Measurements from ENCODE around the gene VKORC1L1.
"Not testable (repeated sequence)": the region's sequence is repeated elsewhere in the genome, so short reads cannot be mapped to it uniquely, and the experiment has no call there.

Gene VKORC1L1

DNA sequence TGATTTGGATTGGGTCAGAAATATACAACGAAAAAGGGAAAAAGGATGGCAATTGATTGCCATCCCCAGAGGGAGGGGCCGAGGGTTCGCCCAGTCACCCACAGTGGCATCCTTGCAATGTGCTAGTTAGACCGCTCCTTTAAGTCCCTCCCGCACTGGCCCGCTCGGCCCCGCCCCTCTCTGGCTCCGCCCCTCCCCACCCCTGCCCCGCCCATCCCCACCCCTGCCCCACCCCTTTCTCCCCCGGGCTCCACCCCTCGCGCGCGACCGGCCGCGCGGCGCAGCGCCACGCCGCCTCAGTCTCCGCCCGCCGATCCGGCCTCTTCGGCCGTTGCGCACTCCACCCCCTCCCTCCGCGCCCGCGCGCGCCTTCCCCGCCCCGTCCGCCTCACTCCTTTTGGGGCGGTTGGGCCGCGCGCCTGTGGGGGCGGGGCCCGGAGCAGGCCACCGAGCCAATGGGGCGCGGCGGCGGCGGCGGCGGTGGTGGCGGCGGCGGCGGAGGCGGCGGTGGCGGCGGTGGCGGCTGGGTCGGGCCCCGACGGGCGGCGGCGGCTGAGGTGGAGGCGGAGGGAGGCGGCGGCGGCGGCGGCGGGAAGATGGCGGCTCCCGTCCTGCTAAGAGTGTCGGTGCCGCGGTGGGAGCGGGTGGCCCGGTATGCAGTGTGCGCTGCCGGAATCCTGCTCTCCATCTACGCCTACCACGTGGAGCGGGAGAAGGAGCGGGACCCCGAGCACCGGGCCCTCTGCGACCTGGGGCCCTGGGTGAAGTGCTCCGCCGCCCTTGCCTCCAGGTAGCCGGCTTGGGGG lies at the start of gene VKORC1L1:
Gene VKORC1L1 (plus strand): TSS at position 299 of the 806 bp plus-strand sequence. CDS start 298 bp downstream, at position 597.
- DNase-seq = peak; percentile 86 to 94 (median 91)

DNA sequence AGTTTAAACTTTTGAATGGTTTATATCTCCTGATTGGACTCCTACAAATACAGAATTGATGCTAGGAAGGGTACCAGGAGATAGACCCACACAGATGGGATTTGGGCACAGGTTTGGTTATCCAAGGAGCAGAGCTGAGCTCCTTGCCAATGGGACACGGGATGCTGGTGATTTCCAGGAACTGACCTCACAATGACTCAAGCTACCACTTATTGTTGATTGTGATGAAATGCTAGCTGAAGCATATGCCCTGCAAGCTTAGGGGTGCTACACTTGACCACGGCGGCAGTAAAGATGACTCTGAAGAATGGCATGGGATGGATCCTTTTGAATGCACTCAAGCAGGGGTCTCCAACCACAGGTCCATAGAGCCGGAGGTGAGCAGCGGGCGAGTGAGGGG lies 45.5 kb upstream of the VKORC1L1 start:
- DNase-seq = no peak

DNA sequence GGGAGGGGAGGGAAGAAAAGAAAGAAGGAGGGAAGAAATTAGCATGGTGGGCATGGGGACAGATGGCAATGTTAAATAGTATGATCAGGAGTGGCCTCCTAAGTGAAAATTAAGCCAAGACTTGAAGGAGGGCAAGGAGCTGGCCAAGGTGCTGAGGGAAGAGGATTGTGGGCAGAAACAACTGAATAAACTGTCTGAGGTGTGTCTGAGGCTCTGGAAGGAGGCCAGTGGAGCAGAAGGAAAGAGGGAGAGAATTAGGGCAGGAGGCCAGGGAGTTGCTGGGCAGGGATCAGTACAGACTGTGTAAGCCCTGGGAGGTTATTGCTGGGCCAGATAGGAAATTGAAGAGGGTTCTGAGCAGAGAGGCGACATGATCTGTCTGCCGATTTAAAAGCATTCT lies 40.6 kb upstream of the VKORC1L1 start:
- DNase-seq = no peak

DNA sequence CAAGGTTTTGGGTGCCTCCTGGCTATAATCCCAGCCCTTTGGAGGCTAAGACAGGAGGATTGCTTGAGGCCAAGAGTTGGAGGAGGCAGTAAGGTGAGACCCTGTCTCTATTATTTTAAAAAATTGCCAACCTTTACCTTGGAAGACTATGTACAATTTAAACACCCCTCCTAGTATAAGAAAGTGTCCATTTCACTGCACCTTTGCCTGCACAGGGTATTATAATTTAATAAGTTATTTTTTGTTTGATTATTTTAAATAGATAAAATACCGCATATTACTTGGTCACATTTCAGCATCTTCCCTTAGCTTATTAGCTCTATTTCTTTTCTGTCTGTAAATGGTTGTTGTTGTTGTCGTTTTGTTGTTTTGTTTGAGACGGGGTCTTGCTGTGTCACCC lies 36.2 kb upstream of the VKORC1L1 start:
- DNase-seq = not testable (repeated sequence)

DNA sequence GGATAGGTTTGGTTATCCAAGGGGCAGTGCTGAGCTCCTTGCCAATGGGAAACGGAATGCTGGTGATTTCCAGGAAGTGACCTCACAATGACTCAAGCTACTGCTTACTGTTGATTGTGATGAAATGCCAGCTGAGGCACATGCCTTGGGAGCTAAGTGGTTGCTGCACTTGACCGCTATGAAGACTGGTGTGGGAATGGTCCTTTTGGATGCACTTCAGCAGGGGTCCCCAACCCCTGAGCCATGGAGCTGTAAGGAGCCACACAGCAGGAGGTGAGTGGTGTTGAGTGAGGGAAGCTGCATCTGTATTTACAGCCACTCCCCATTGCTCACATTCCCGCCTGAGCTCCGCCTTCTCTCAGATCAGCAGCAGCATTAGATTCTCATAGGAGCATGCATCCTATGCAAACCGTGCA lies 35.3 kb upstream of the VKORC1L1 start:
- not testable (repeated sequence) for DNase-seq

DNA sequence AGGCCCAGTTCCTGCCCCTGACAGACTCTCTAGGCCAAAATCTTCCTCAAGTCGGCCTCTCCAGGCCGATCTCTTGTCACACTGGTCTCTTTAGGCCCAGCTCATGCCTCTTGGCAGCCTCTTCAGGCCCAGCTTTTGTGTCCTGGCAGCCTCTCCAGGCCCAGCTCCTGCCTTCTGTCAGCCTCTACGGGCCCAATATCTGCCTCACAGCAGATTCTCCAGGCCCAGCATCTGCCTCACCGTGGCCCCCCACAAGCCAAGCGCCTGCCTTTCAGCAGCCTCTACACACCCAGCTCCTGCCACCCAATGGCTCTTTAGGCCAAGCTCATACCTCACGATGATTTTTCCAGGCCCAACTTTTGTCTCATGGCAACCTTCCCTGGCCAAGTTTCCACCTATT lies 33.0 kb upstream of the VKORC1L1 start:
- DNase-seq = no peak

DNA sequence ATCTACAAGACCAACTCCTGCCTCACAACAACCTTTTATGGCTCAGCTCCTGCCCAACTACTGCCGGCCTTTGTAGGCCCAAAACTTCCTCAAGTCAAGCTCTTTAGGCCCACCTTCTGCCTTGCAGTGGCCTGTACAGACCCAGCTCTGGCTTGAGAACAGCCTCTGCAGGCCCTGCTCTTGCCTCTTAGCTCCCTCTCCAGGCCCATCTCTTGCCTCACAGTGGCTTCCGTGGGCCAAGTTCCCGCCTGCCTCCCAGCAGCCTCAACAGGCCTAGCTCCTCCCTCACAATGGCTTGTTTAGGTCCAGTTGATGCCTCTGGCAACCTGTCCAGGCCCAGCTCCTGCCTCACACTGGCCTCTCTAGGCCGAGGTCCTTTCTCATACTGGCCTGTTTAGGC lies 32.4 kb upstream of the VKORC1L1 start:
- DNase-seq = no peak

DNA sequence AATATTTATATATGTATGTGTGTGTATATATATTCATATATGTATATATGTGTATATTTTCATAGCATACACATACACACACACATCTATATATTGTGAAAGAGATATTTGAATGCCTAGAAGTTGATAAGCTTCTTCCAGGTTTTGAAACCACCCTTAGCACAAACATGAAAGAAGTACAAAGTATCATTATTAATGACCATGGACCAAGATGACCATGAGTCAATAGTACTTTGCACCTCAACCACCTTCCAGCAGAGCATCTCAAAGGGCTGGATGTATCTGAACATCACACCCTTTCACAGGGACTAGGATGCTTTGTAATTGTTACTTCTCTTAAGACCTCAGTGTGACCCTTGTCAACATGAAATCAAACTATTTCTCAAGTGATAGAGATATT lies 29.3 kb upstream of the VKORC1L1 start:
- DNase-seq = not testable (repeated sequence)

DNA sequence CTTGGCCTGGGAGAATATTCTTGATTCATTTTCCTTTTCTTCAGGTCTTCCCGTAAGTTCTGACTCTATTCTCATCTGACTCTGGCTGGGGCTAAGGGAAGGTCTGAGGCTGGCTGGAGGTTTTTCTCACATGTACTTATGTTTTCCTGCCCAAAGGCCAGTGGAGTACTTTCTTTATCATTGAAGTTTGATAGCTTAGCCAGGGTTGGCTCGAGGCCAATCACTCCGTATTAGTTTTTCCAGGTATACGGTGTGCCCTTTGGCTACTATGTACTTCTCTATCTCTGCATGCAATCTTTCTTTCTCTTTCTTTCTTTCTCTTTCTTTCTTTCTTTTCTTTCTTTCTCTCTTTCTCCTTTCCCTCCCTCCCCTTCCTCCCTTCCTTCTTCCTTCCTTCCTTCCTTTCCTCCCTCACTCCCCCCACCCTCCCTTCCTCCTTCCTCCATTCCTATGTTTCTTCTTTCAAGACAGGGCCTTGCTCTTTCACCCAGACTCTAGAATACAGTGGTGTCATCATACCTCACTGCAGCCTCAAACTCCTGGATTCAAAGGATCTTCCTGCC lies 26.8 kb upstream of the VKORC1L1 start:
- DNase-seq = no peak

DNA sequence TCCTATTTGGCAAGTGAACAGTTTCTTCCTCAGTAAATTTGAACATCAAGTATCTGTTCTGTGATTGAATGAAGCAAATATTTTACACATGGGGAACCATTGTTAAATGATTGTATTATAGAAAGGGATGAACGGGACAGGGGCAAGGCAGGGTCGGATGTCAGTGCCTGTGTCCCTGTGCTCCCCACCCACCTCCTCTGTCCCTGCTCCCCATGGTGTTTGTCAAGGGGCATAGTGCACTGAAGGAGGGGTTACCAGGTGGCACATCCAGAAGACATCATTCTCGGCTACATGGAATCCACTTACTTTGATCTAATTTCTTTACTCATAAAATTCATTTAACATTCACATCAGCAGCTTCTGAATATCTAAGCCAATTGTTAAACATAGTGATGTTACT lies 19.4 kb upstream of the VKORC1L1 start:
- not testable (repeated sequence) for DNase-seq

DNA sequence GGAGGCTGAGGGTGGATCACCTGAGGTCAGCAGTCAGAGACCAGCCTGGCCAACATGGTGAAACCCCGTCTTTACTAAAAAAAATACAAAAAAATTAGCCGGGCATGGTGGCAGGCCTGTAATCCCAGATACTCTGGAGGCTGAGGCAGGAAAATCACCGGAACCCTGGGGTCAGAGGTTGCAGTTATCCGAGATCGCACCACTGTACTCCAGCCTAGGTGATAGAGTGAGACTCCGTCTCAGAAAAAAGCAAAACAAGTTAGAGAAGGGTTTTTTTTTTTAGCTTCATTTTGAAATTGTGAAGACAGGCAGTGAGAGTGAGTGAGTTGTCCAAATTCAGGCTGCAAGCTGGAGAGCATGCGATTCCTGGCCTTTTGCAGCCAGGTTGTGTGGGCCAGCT lies 19.0 kb upstream of the VKORC1L1 start:
- not testable (repeated sequence) for DNase-seq

DNA sequence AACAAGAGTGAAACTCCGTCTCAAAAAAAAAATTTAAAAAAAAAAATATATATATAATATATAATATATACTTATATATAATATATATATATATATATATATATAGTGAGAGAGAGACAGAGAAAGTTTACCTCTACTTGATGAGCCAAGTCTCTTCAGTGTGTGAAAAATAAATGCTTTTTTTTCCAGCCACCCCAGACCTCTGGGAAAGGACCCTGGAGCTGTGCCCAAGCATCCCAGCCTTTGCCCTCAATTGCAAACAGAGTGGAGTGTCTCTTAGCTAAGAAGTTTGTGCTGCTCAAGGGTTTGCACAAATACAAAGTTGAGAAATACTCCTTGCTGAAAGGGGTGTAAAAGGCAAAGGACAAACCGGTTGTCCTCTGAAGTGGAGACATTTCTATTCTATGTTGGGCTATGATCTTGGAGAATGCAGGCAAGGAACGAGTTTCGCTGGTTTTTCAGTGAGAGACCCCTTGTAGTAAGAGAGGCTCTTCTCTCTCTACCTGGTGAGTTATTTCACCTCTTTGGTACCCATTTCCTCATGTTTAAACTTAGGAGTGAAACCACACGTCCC lies 15.5 kb upstream of the VKORC1L1 start:
- DNase-seq = not testable (repeated sequence)

DNA sequence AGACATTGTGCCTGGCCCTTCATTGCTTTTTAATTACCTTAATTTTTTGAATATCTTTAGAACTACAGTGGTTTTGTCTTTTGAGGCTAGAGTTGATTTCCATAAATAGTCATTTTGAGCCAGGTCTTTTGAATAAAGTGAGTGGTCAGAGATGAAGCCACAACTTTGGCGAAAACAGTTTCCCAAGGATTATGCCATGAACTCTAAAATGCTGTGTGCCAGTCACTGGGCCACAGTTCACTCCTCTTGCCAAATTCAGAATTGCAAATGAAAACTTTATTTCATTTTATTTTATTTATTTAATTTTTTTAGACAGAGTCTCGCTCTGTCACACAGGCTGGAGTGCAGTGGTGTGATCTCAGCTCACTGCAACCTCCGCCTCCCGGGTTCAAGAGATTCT lies 14.2 kb upstream of the VKORC1L1 start:
- DNase-seq = not testable (repeated sequence)

DNA sequence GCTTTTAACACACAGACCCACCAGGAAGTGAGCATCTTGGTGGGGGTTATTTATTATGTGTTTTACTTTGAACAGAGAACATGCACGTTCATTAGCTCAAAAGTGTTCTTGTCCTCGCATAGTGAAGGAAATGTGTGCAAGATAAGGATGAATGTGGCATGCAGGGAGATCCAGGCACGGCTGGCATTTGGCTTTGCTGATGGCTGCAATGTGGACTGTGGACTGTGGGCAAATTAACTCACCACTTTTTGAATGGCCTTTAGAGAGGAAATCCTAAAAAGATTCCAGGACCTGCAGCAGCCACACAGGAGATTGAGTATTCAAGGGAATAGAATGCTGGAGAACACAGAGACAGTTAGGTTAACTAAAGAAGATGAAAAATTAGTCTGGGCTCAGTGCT lies 6.6 kb upstream of the VKORC1L1 start:
- not testable (repeated sequence) for DNase-seq

DNA sequence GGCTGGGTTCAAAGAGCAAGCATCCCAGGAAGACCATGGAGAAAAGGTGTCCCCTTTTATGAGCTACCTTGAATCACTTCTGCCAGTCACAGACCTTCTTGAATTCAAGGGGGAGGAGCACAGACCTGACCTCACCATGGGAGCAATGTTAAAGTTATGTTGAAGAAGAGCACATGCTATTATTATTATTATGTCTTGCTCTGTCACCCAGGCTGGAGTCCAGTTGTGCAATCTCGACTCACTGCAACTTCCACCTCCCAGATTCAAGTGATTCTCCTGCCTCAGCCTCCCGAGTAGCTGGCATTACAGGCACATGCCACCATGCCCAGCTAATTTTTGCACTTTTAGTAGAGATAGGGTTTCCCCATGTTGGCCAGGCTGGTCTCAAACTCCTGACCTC lies 5.2 kb upstream of the VKORC1L1 start:
- not testable (repeated sequence) for DNase-seq

DNA sequence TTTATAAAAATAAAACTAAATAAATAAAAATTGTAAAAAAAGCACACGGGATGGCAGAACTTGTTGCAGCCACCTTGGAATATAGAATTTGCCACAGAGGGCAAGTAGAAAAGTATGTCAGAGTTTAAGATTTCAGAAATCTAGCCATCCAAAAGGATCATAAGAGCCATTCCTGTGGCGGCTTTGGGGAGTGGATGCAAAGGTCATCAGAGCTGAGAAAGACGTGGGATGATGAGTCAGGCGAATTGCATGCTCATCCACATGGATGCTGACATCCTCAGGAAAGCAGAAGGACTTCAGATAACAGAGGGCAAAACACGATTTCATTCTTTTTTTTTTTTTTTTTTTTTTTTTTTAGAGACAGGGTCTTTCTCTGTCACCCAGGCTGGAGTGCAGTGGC lies 3.6 kb upstream of the VKORC1L1 start:
- not testable (repeated sequence) for DNase-seq

DNA sequence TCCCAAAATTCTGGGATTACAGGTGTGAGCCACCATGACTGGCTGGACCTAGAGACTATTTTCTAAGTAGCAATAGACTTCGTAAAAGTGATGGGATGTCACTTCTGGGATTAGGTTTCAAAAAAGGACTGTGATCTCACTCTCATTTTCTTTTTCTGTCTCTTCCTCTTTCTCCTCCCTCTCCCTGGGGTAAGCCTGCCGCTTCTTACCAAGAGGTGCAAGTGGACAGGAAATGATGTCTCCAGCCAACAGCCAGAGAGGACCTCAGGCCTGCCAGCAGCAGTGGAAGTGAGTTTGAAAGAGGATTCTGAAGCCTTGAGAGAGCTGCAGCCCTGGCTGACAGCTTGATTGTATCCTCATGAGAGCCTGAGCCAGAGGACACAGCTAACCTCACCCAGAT lies 1.4 kb upstream of the VKORC1L1 start:
- not testable (repeated sequence) for DNase-seq

DNA sequence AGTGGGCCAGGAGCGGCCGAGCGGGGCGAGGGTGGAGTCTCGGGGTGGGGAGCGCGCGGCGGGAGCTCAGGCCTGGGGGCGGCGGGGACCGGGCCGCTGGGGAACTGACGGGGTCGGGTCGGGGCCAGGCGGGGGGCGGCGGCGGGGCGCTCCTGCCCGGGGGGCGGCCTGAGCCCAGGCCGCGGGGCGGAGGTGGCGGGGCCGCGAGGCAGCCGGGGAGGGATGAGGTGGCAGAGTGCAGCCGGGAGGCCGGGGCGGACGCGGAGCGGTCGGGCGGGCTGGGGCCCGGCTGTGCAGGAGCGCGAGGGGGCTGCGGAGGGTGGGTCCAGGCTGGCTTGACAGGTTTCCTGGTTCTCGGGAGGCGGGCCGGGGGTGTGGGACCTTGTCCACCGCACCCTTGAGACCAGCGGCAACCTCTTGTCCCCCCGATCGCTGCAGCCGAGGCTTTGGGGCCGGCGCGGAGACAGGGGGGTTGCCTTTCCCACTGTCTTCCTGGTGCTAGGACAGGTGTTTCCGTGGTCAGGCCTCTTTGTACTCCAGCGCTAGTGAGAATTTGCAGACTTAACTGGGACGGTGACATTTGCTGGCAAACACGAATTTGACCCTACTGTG lies 814 bp downstream of the VKORC1L1 start:
- peak in 3 of 6 experiments; percentile 4 to 38 (median 19) for DNase-seq

DNA sequence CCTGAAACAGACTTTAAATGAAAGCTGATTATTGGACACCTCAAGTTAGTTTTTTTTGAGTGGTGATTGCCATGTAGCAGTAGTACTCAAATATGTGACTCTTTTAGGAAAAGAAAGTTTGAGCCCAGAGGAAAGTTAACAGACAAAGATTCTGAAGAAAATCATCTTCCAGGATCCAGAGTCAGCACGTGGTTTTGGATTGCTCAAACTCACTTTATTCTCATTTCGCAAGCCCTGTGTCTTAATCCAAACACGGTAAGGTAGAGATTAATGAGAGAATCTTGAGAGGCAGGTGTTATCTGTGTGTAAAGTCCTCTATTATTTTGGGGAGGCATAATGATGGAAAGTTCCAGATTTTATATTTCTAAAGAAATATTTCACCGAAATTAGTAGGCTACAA lies 2.8 kb downstream of the VKORC1L1 start:
- DNase-seq = not testable (repeated sequence)

DNA sequence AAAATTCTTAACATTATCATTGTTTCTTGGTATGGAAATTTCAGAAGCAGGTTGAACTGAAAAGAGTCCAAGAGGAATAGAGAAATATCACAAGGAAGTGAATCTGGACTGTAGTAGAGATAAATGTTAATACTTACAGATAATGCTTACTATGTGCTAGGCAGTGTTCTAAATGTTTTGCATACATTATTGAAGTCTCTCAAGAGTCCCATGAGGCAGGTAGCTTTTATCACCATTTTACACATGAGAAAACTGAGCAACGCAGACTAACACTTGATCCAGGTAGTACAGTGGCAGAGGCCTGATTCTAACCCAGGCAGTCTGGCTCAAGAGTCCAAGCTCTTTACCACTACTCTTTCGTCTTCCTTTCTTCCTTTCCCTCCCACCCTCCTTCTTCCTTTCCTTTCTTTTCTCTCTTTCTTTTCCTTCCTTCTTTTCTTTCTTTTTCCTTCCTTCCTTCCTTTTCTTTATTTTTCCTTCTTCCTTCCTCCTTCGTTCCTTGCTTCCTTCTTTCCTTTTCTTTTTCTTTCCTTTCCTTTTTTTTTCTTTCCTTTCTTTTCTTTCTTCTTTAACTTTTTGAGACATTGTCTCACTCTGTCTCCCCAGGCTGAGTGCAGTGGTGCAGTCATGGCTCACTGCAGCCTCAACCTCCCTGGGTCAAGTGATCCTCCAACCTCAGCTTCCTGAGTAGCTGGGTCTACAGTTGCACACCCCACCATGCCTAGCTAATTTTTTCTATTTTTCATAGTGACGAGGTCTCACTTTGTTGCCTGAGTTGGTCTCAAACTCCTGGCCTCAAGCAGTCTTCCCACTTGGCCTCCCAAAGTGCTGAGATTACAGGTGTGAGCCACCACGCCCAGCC lies 6.6 kb downstream of the VKORC1L1 start:
- not testable (repeated sequence) for DNase-seq

DNA sequence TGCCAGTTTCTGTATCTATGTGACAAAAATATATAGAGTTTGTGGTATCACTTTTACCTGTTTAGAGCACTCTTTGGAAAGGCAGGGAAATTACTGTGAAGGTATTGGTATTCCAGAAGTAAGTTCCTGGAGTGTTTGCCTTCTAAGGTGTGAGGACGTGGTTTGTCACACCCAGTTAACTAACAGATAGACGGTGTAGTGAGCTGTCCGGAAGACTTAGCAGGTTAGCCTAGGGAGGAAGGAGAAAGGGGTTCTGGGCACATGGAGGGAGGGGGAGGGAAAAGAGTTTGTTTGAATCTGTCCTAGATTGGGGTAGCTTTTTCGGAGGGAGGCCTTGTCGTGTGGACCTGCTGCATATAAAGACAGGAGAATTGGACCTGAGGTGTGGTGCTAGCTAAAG lies 7.4 kb downstream of the VKORC1L1 start:
- DNase-seq = not testable (repeated sequence)

DNA sequence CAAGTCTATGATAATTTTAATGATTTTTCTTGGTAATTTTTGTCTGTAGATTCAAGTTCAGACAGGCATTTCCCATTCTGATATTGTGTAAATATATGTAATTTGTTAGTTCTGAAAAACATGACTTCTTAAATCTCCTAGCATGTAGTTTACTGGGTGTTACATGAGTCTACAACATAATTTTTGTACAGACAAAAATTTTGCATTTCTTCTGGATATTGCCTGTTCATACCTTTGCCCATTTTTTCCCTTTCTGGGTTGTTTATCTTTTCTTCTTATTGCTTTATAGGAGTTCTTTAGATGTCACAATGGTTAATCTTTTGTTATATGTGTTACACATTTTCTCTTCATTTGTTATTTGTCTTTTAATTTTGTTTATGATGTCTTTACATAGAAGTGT lies 12.1 kb downstream of the VKORC1L1 start:
- not testable (repeated sequence) for DNase-seq

DNA sequence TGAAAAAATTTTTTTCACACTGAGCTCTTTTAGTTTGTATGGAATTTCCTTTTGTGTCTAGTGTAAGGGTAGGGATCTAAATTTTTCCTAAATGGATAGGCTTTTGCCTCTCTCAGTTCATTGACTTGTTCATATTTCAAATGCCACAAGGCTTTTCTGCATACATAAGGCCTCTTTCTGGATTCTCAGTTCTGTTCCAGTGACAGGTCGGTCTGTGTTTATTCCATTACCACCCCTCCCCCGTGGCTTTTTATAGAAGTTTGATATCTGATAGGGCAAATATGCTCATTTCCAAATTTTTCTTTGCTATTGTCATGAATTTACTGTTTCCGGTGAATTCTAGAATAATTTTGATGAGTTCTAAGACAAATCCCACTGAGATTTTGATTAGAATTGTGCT lies 12.7 kb downstream of the VKORC1L1 start:
- not testable (repeated sequence) for DNase-seq
